H1 (cell line): ENCODE data around the gene ZNF273. TPM values are rescaled to one million over a fixed set of nuclear protein-coding genes. Genes with fewer than 3 reads are reported as not detected.
"Not testable (repeated sequence)": the region's sequence is repeated elsewhere in the genome, so short reads cannot be mapped to it uniquely, and the experiment has no call there.

Source experiments
- CTCF ChIA-PET: fragments of 300-600 bp; sonication (Branson Sonifier 250); formaldehyde crosslinking; loops from one replicate; lab custom pipeline; 2021; ENCODE audit not compliant: partially characterized antibody; lab: Charles Lee
- POLR2A ChIA-PET: fragments of 300-600 bp; sonication (Branson Sonifier 250); formaldehyde crosslinking; loops from one replicate; lab custom pipeline; 2021; ENCODE audit warnings: inconsistent platforms; ENCODE audit not compliant: partially characterized antibody; lab: Charles Lee
- DNase-seq, 2 experiments: peaks; one replicate each; pipeline versions ENCODE4 v3.0.0 to v3.0.0-alpha.2; 2010 to 2022; ENCODE audit warnings: low spot score in 2 of 2, low read depth in 1 of 2, mixed read lengths in 1 of 2
- FAIRE-seq: peaks from 2 replicates; lab custom pipeline; 2011; peaks lifted over from hg19 to GRCh38; lab: Jason Lieb, UNC
- H2AFZ ChIP-seq: 2 replicates; pipeline ENCODE4 v1.8.1; 2012; ENCODE audit warnings: low read length, inconsistent platforms
- H2AK5ac ChIP-seq: 2 replicates; pipeline ENCODE4 v1.6.1; 2013; ENCODE audit warnings: low read depth, low read length
- H2BK120ac ChIP-seq: replicated peaks from 2 replicates; pipeline ENCODE3; 2013; ENCODE audit warnings: low read depth, low read length, inconsistent platforms
- H2BK12ac ChIP-seq: 2 replicates; pipeline ENCODE4 v1.6.1; 2013; ENCODE audit warnings: low read depth, low read length
- H2BK15ac ChIP-seq: 2 replicates; pipeline ENCODE4 v1.6.1; 2013; ENCODE audit warnings: low read length
- H2BK20ac ChIP-seq: 2 replicates; pipeline ENCODE4 v1.6.1; 2013; ENCODE audit warnings: low read length
- H2BK5ac ChIP-seq: 2 replicates; pipeline ENCODE4 v1.6.1; 2013; ENCODE audit warnings: low read depth, low read length
- H3K14ac ChIP-seq: 2 replicates; pipeline ENCODE4 v1.6.1; 2013; ENCODE audit warnings: inconsistent platforms; ENCODE audit not compliant: insufficient read length
- H3K18ac ChIP-seq: 2 replicates; pipeline ENCODE4 v1.6.1; 2013; ENCODE audit warnings: low read length; ENCODE audit errors: extremely low read depth
- H3K23ac ChIP-seq: 2 replicates; pipeline ENCODE4 v1.6.1; 2013; ENCODE audit warnings: inconsistent platforms; ENCODE audit not compliant: insufficient read length
- H3K23me2 ChIP-seq: 2 replicates; pipeline ENCODE4 v1.6.1; 2013; ENCODE audit warnings: low read depth, low read length
- H3K27ac ChIP-seq: 2 replicates; pipeline ENCODE4 v1.6.1; 2011; ENCODE audit warnings: low read depth, low read length, inconsistent platforms
- H3K27me3 ChIP-seq, 4 experiments: replicated peaks in 1 of 4; 1 replicate in 1 of 4; 2 replicates in 3 of 4; pipeline versions ENCODE4 v1.6.1 to v1.8.1; 2011 to 2013; ENCODE audit warnings: low read length in 3 of 4, mild to moderate bottlenecking in 3 of 4, inconsistent platforms in 2 of 4, mixed read lengths in 2 of 4, moderate library complexity in 1 of 4; ENCODE audit not compliant: control insufficient read depth in 3 of 4, insufficient read depth in 3 of 4; ENCODE audit errors: extremely low read depth in 1 of 4
- H3K36me3 ChIP-seq, 4 experiments: 2 replicates each; pipeline versions ENCODE4 v1.6.1 to v1.8.1; 2011 to 2013; ENCODE audit warnings: mild to moderate bottlenecking in 4 of 4, low read length in 3 of 4, moderate library complexity in 2 of 4, control low read depth in 1 of 4, inconsistent platforms in 1 of 4; ENCODE audit not compliant: insufficient read depth in 4 of 4, control insufficient read depth in 2 of 4
- H3K4ac ChIP-seq: replicated peaks from 2 replicates; pipeline ENCODE3; 2013; ENCODE audit warnings: low read length, low read depth, mixed read lengths, inconsistent platforms; ENCODE audit not compliant: insufficient read length
- H3K4me1 ChIP-seq, 4 experiments: replicated peaks in 1 of 4; 1 replicate in 1 of 4; 2 replicates in 3 of 4; pipeline versions ENCODE4 v1.6.1 to v1.8.1; 2011 to 2013; ENCODE audit warnings: low read length in 3 of 4, inconsistent platforms in 2 of 4, mixed read lengths in 1 of 4; ENCODE audit not compliant: insufficient read depth in 4 of 4, control insufficient read depth in 3 of 4
- H3K4me2 ChIP-seq, 2 experiments: 2 replicates each; pipeline versions ENCODE4 v1.6.1 to v1.8.1; 2011 to 2013; ENCODE audit warnings: low read depth in 2 of 2, low read length in 2 of 2, control low read depth in 1 of 2, inconsistent platforms in 1 of 2, mild to moderate bottlenecking in 1 of 2; ENCODE audit not compliant: insufficient read depth in 1 of 2
- H3K4me3 ChIP-seq, 4 experiments: fragments of 200-600, 300-600 bp in 1 of 4; sonication (generic), shearing (Covaris generic), sonication (Bioruptor Twin) in 1 of 4; 2 replicates each; pipeline versions ENCODE4 v1.5.1 to v1.8.1; 2011 to 2016; ENCODE audit warnings: low read length in 4 of 4, low read depth in 3 of 4, control low read depth in 2 of 4, inconsistent platforms in 2 of 4, mild to moderate bottlenecking in 2 of 4, mixed read lengths in 1 of 4, moderate library complexity in 1 of 4; ENCODE audit not compliant: insufficient read depth in 2 of 4; ENCODE audit errors: extremely low read depth in 1 of 4
- H3K56ac ChIP-seq: replicated peaks from 2 replicates; pipeline ENCODE3; 2013; ENCODE audit warnings: low read depth, mild to moderate bottlenecking, mixed read lengths, low read length, inconsistent platforms; ENCODE audit not compliant: insufficient read length
- H3K79me1 ChIP-seq: 2 replicates; pipeline ENCODE4 v1.6.1; 2013; ENCODE audit warnings: low read depth, low read length, control low read depth
- H3K79me2 ChIP-seq, 2 experiments: 2 replicates each; pipeline versions ENCODE4 v1.6.1 to v1.8.1; 2012 to 2013; ENCODE audit warnings: low read length in 2 of 2, mild to moderate bottlenecking in 2 of 2, inconsistent platforms in 1 of 2; ENCODE audit not compliant: insufficient read depth in 2 of 2, control insufficient read depth in 1 of 2
- H3K9ac ChIP-seq, 4 experiments: replicated peaks in 1 of 4; 1 replicate in 1 of 4; 2 replicates in 3 of 4; pipeline versions ENCODE4 v1.6.1 to v1.8.1; 2011 to 2013; ENCODE audit warnings: low read depth in 3 of 4, low read length in 3 of 4, control low read depth in 2 of 4, mild to moderate bottlenecking in 2 of 4, moderate library complexity in 2 of 4, inconsistent platforms in 1 of 4; ENCODE audit errors: extremely low read depth in 1 of 4
- H3K9me3 ChIP-seq, 2 experiments: 2 replicates each; pipeline versions ENCODE4 v1.6.1 to v1.8.1; 2012 to 2013; ENCODE audit warnings: mild to moderate bottlenecking in 2 of 2, moderate library complexity in 2 of 2, control low read depth in 1 of 2, inconsistent platforms in 1 of 2, low read depth in 1 of 2, low read length in 1 of 2, mixed read lengths in 1 of 2; ENCODE audit not compliant: insufficient read depth in 2 of 2
- H4K20me1 ChIP-seq, 2 experiments: replicated peaks in 1 of 2; 2 replicates each; pipeline versions ENCODE3 to v1.8.1; 2011 to 2013; ENCODE audit warnings: inconsistent platforms in 2 of 2, low read length in 2 of 2, mild to moderate bottlenecking in 1 of 2; ENCODE audit not compliant: insufficient read depth in 2 of 2, control insufficient read depth in 1 of 2
- H4K5ac ChIP-seq: 2 replicates; pipeline ENCODE4 v1.6.1; 2013; ENCODE audit warnings: low read length, low read depth, mixed read lengths, inconsistent platforms; ENCODE audit not compliant: insufficient read length
- H4K8ac ChIP-seq: 2 replicates; pipeline ENCODE4 v1.8.0; 2013; ENCODE audit warnings: mild to moderate bottlenecking, moderate library complexity, low read length, inconsistent platforms; ENCODE audit not compliant: insufficient read depth; ENCODE audit errors: extremely low read depth
- H4K91ac ChIP-seq: replicated peaks from 2 replicates; pipeline ENCODE3; 2013; ENCODE audit warnings: low read length, mixed read lengths, inconsistent platforms; ENCODE audit not compliant: insufficient read length
- EZH2 ChIP-seq: fragments of 200-600 bp; sonication (generic); IDR thresholded peaks from 2 replicates; pipeline ENCODE4 v1.7.1; 2012; ENCODE audit warnings: low read depth, mild to moderate bottlenecking, moderate library complexity, low read length, inconsistent platforms; ENCODE audit not compliant: severe bottlenecking
- WGBS, 2 experiments: shearing (Covaris generic) in 1 of 2; methylation state at CpG; one replicate each; pipeline versions ENCODE4 v1.1.6 to v1.1.7; 2013 to 2015; ENCODE audit warnings: low lambda C conversion rate in 2 of 2, mixed read lengths in 2 of 2, inconsistent platforms in 1 of 2, low coverage in 1 of 2, missing lambda C conversion rate in 1 of 2; ENCODE audit not compliant: insufficient replicate concordance in 2 of 2, insufficient coverage in 1 of 2, insufficient read length in 1 of 2; ENCODE audit errors: extremely low coverage in 1 of 2, missing lambda C conversion rate in 1 of 2; 5-methylcytosine and 5-hydroxymethylcytosine counted together
- polyA plus RNA-seq, 7 experiments: library from polyadenylated mRNA; depleted of rRNA in 3 of 7; stranded (reverse) in 5 of 7; unstranded in 2 of 7; fragments of >200 nt in 5 of 7; fragments of 200-250 nt in 2 of 7; gene quantifications; 1 replicate in 5 of 7; 2 replicates in 1 of 7; 4 replicates in 1 of 7; pipeline versions ENCODE4 v1.2.1 to v1.2.3, GENCODE V29; 2011 to 2013; ENCODE audit warnings: missing spikeins in 2 of 7, mixed read lengths in 2 of 7
- total RNA-seq: library from RNA; stranded (reverse); fragmentation: NEBNext Ultra II Directional; extraction: Animal tissue kit (Norgen Biotek cat#: 25700); gene quantifications from 2 replicates; pipeline ENCODE4 v1.2.1, GENCODE V29; 2021

ZNF273 gene
- total and polyA plus RNA-seq, 2 of the 8 experiments (the other 6 are each of a cell fraction or from before 2014, with no cell fraction given): 6.2 to 23.2 TPM

DNA sequence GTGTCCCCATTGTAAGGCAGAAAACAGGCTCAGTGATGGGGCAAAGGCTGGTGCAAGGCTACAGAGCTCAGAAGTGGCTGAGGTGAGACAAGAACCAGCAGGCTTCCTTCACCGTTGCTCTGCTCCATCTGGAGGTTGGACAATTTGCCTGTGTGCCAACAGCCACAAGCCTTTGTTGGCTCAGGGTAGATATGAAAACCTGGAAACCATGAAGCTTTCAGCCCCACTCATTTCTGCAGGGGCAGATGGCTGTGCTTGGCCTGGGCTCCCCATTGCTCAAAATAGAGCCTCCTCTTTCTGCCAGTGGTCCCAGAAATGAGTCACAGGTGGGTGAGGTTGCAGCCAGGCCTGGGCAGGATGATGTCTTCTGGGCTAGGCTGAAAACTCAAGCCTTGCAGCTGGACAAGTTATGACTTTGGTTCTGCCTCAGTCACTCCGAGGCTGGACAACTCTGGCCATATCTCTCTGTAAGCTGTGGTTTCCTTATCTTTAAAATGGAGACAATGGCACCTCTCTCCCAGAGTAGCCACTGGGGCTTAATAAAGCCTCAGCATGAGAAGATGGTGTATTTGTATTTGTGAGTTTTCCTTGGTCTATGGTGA is 12.2 kb upstream of the ZNF273 start (continued):
- no peak for TF ChIP-seq EZH2

DNA sequence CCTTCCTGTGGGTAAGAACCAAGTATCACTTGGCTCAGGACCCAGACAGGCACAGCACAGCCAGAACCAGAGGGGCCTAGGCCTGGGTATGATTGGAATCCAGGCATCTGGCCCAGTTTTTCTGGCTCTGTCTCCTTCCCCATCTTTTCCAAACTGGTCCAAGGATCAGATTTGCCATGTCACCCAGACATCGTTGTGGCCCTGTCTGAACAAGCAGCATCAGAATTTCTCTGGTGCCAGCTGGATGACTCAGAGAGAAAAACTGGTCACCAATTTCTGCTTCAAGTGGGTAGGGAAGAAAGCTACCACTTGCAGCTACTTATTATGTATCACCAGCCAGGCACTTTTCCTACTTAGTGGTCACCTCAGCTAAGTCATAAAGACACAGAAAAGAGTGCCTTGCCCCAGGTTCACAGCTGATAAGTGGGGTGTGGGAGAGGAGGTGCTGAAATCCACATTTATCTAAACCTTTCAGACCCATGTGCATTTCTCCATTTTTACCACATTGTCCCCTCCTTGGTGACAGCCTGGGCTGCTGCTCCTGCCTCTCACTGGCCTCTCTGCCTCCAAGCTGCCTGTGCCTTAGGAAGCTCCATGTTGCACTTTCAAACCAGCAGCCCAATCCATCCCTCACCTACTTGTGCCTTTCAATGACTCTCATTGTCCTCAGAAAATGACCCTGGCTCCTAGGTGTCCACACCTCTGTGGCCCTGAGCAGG is 11.6 kb upstream of the ZNF273 start:
- H3K14ac ChIP-seq, H2BK15ac ChIP-seq, H2AK5ac ChIP-seq, H4K8ac ChIP-seq, H3K9me3 ChIP-seq, H3K79me2 ChIP-seq, H3K56ac ChIP-seq, H2BK12ac ChIP-seq, H3K79me1 ChIP-seq, H3K4ac ChIP-seq, CTCF ChIA-PET, H2BK120ac ChIP-seq, H3K9ac ChIP-seq, H3K4me2 ChIP-seq, H3K18ac ChIP-seq, DNase-seq, H2BK5ac ChIP-seq, H2AFZ ChIP-seq, H3K4me3 ChIP-seq, H3K23ac ChIP-seq, H3K27ac ChIP-seq, H2BK20ac ChIP-seq, H4K91ac ChIP-seq, H4K5ac ChIP-seq, H3K36me3 ChIP-seq, H4K20me1 ChIP-seq, FAIRE-seq: not testable (repeated sequence)
- peaks cover 18 to 37% (median 32%) of the 10 kb centered on the region in 4 experiments for H3K27me3 ChIP-seq
- WGBS, 2 experiments: 90% methylated on average over 1 of the region's 1 CpG; no CpG with 5 or more reads in 1 of the 2 experiments
- H3K4me1 ChIP-seq: peaks cover 0 to 14% (median 3%) of the 10 kb centered on the region in 4 experiments; a peak in 6 of 7 replicates
- POLR2A ChIA-PET: interaction anchor here (4.3 kb wide), 1 partner anchor 12 kb away, joined by 24 read pairs; the partner anchor contains the start of gene ZNF273
- peaks cover 13% of the 10 kb centered on the region for H3K23me2 ChIP-seq
